SU-DHL-6 (cell line): ENCODE data around the gene POLR2F.

ENCODE experiments used
- CTCF ChIP-seq: fragments of 200-600 bp; sonication (generic); IDR thresholded peaks from one replicate; pipeline ENCODE4 v1.5.1; 2017; ENCODE audit warnings: antibody characterized with exemption, mild to moderate bottlenecking, low read length, moderate library complexity; ENCODE audit not compliant: insufficient read depth, poor library complexity, severe bottlenecking
- EZH2phosphoT487 ChIP-seq: fragments of 200-600 bp; sonication (generic), shearing (Covaris generic); conservative IDR thresholded peaks from 2 replicates; pipeline ENCODE4 v1.6.1; 2018; ENCODE audit warnings: mild to moderate bottlenecking, antibody characterized with exemption, low read length, moderate library complexity, mixed read lengths

- TF ChIP-seq CTCF (no peak), EZH2phosphoT487 (no peak)
These were observed 3.7 kb downstream of the POLR2F start for GRCh38 chr22:37957232-37957631.
